ENCODE results near the gene FRMD8.

The FRMD8 gene

DNA sequence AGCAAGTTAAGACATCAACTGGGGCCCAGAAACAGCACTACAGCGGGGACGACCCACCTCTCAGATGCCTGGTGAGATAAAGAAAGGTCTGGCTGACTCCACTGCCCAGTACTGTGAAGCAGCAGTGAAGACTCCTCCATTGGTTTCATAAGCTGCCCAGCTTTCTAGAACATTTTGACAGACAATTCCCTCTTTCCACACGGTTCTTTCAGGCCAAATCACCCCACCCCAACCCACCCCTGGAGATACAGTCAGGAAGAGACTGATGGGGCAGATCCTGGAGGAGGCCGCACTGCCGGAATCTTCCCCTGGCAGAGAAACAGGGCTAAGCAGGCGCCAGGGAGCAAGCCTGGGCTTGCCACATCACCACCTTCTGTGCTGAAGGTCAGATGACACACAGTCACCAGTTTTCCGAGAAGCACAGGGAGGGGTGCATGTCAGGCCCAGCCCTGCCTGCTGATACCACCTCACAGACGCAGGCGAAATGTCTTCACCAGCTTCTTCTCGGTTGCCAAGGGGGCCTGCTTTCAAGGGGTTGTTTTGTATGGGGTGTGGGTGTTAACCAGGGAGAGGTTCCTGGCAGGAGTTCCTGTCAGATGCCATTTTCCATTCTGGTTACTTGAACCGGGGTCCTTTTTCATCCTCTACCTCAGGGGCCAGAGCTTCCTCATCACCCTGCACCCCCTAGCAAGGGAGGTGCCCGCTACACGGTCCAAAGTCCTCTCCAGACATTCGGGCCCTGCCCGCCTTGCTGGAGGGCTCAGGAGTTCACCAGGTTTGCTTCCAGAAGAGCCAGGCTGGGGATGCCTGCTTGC is 34.7 kb downstream of the FRMD8 start:
- Histone ChIP-seq H3K4me3 (peak overlapping the region; percentile 55 to 79 (median 74)), H3K27ac (peak overlapping the region; percentile 98 to 100 (median 100))

DNA sequence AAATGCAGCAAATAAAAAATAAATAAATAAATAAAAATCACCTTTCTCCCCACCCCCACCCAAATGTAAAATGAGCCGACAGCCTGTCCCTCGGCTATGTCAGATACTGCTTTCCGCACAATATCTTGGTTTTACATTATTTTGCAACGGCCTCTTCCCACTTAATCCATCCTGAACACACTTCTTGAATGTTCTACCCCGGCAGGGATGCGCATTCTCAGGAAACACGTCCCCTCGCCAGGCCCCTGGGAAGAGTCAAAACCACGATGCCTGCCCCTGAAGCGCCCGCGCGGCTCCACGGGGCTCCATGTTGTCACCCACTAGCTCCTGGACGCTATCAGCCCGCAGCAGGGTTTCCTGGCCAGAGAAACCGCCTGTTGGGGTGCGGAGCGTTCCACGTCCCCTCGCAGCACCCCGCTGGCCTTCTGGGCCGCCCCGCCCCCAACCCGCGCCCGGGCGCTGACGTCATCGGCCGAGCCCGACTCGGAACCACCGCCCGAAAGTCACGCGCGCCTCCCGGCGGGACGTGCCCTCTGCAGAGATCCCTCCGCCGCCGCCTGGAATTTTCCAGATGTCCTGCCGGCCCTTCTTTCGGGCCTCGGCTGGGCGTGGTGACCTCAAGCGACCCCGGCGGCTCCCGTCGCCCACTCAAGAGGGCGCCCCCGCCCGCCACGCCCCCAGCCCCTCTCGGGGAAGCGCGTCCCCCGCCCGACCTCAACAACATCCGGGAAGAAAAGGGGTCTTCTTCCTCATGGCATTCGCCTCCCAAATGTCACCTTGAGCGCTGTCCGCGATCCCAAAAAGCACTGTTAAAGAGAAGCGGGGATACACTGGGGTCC is 35.6 kb downstream of the FRMD8 start:
- Histone ChIP-seq H3K4me3 (peak overlapping the region; percentile 55 to 79 (median 74)), H3K27ac (peak overlapping the region; percentile 98 to 100 (median 100))

DNA sequence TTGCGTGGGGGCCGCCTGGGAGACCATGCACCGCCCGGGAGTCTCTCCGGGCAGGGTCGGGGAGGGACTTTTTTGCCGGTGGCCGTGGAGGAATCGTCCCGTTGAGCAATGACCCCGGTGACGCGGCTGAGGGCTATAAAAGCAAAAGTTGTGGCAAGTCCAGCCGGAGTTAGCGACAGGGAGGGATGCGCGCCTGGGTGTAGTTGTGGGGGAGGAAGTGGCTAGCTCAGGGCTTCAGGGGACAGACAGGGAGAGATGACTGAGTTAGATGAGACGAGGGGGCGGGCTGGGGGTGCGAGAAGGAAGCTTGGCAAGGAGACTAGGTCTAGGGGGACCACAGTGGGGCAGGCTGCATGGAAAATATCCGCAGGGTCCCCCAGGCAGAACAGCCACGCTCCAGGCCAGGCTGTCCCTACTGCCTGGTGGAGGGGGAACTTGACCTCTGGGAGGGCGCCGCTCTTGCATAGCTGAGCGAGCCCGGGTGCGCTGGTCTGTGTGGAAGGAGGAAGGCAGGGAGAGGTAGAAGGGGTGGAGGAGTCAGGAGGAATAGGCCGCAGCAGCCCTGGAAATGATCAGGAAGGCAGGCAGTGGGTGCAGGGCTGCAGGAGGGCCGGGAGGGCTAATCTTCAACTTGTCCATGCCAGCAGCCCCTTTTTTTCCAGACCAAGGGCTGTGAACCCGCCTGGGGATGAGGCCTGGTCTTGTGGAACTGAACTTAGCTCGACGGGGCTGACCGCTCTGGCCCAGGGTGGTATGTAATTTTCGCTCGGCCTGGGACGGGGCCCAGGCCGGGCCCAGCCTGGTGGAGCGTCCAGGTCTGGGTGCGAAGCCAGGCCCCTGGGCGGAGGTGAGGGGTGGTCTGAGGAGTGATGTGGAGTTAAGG is 36.4 kb downstream of the FRMD8 start, which contains the start of gene NEAT1:
TSS of gene NEAT1 (plus strand) at position 166 of the 883 bp plus-strand sequence.
- peak within 1 kb of the TSS; percentile 55 to 79 (median 74) for H3K4me3 ChIP-seq
- peak within 1 kb of the TSS; percentile 98 to 100 (median 100) for H3K27ac ChIP-seq

DNA sequence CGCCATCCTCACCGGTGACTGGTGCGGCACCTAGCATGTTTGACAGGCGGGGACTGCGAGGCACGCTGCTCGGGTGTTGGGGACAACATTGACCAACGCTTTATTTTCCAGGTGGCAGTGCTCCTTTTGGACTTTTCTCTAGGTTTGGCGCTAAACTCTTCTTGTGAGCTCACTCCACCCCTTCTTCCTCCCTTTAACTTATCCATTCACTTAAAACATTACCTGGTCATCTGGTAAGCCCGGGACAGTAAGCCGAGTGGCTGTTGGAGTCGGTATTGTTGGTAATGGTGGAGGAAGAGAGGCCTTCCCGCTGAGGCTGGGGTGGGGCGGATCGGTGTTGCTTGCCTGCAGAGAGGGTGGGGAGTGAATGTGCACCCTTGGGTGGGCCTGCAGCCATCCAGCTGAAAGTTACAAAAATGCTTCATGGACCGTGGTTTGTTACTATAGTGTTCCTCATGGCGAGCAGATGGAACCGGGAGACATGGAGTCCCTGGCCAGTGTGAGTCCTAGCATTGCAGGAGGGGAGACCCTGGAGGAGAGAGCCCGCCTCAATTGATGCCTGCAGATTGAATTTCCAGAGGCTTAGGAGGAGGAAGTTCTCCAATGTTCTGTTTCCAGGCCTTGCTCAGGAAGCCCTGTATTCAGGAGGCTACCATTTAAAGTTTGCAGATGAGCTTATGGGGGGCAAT is 37.2 kb downstream of the FRMD8 start:
- peak overlapping the region; percentile 98 to 100 (median 100) for H3K27ac ChIP-seq

DNA sequence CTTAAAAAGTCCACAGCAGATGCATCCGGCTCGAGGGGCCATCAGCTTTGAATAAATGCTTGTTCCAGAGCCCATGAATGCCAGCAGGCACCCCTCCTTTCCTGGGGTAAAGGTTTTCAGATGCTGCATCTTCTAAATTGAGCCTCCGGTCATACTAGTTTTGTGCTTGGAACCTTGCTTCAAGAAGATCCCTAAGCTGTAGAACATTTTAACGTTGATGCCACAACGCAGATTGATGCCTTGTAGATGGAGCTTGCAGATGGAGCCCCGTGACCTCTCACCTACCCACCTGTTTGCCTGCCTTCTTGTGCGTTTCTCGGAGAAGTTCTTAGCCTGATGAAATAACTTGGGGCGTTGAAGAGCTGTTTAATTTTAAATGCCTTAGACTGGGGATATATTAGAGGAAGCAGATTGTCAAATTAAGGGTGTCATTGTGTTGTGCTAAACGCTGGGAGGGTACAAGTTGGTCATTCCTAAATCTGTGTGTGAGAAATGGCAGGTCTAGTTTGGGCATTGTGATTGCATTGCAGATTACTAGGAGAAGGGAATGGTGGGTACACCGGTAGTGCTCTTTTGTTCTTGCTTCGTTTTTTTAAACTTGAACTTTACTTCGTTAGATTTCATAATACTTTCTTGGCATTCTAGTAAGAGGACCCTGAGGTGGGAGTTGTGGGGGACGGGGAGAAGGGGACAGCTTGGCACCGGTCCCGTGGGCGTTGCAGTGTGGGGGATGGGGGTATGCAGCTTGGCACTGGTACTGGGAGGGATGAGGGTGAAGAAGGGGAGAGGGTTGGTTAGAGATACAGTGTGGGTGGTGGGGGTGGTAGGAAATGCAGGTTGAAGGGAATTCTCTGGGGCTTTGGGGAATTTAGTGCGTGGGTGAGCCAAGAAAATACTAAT is 38.0 kb downstream of the FRMD8 start:
- peak overlapping the region; percentile 55 to 79 (median 74) for H3K4me3 ChIP-seq
- H3K27ac ChIP-seq: peak overlapping the region; percentile 98 to 100 (median 100)

More for the DNA sequence above, 37.2 kb downstream of the FRMD8 start:
- peak overlapping the region; percentile 55 to 79 (median 74) for H3K4me3 ChIP-seq

DNA sequence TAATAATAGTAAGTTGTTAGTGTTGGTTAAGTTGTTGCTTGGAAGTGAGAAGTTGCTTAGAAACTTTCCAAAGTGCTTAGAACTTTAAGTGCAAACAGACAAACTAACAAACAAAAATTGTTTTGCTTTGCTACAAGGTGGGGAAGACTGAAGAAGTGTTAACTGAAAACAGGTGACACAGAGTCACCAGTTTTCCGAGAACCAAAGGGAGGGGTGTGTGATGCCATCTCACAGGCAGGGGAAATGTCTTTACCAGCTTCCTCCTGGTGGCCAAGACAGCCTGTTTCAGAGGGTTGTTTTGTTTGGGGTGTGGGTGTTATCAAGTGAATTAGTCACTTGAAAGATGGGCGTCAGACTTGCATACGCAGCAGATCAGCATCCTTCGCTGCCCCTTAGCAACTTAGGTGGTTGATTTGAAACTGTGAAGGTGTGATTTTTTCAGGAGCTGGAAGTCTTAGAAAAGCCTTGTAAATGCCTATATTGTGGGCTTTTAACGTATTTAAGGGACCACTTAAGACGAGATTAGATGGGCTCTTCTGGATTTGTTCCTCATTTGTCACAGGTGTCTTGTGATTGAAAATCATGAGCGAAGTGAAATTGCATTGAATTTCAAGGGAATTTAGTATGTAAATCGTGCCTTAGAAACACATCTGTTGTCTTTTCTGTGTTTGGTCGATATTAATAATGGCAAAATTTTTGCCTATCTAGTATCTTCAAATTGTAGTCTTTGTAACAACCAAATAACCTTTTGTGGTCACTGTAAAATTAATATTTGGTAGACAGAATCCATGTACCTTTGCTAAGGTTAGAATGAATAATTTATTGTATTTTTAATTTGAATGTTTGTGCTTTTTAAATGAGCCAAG is 38.9 kb downstream of the FRMD8 start:
- H3K4me3 ChIP-seq: peak overlapping the region; percentile 55 to 79 (median 74)

DNA sequence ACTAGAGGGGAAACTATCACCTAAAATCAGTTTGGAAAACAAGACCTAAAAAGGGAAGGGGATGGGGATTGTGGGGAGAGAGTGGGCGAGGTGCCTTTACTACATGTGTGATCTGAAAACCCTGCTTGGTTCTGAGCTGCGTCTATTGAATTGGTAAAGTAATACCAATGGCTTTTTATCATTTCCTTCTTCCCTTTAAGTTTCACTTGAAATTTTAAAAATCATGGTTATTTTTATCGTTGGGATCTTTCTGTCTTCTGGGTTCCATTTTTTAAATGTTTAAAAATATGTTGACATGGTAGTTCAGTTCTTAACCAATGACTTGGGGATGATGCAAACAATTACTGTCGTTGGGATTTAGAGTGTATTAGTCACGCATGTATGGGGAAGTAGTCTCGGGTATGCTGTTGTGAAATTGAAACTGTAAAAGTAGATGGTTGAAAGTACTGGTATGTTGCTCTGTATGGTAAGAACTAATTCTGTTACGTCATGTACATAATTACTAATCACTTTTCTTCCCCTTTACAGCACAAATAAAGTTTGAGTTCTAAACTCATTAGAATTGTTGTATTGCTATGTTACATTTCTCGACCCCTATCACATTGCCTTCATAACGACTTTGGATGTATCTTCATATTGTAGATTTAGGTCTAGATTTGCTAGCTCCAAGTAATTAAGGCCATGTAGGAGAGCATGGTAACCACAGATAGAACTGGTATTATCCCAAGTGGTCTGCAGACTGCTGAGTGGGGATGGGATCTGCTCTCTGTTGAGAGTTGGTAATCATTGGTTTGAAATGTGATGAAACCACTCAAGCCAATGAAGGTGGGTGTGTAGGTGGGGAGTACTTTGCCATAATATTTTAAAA is 39.8 kb downstream of the FRMD8 start:
- peak overlapping the region; percentile 98 to 100 (median 100) for H3K27ac ChIP-seq
- peak overlapping the region; percentile 55 to 79 (median 74) for H3K4me3 ChIP-seq

More for the DNA sequence above, 38.9 kb downstream of the FRMD8 start:
- H3K27ac ChIP-seq: peak overlapping the region; percentile 98 to 100 (median 100)

DNA sequence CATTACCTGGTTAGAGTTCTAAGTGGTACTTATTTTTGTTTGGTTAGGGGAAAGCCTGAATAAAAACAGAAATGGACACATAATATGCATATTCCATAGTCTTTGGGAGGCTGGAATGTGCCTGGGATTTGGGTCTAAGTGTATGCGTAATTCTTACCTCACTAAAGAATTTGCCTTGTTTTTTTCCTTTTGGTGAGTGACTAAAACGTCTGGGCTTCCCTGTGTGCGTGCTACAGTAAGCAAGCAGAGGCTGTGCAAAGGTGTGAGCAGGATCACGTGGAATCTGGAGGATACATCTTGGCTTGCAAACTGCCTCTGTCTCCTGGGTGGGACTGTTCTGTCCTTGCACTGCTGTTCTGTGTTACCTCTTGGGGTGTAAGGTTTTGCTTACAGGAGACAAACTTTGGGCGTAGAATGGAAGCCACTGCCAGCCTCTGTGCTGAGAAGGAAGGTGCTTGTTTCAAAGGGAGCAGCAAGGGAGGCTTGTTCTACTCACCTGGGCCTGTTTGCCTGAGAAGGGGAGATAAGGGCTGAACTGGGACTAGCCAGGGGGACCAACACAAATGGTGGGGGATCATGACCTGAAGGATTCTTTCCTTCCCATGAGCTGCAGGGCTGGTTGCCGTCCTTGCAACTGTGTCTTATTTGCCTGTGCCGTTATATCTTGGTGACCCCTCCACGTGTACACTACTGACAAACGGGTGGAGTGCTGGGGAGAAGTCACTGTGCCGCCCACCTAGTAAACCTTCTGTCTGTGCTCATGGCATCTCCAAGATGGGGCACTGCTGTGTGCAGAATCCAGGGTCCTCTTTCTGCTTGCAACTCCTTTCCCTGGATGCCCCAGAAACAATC is 40.6 kb downstream of the FRMD8 start:
- peak overlapping the region; percentile 55 to 79 (median 74) for H3K4me3 ChIP-seq
- peak overlapping the region; percentile 56 to 100 (median 100) for H3K27ac ChIP-seq

DNA sequence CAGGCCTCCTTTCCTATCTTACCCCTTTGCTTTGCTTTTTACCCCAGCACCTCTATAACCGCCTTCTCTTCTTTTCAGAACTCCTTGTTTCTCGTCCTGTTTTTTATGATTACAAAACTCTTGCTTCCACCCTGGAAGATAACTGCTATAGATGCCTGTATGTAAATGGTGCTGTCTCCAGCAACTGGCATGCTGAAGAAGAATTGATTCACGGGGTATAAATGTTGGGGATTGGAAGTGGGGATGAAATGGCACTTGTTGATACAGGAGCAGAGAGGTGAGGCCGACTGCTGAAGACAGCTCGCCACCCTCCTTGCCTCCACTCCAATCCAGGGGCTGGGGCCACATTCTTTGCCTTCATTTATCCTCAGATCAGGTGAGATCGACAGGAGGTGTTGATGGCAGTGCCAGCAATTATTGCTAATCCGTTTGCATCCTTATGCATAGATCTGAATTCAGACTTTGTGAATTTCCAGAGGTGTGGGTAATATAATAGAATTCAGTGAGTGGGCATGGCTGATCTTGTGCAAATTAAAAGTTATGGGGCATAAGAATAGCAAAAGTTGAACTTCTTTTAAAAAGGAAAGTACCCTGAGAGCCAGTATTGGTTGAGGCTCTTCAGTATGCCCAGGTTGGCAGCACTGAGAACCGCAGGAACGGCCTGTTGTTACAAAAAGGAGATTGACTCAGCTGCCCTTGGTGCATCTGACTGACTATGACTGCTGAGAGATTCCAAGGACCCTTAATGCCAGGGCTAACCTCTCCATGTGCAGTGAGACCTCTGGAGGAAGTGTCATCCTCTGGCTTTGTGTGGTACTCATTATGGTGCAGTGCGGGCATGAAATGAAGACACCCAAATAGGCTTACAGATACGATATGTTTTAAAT is 41.5 kb downstream of the FRMD8 start:
- Histone ChIP-seq H3K27ac (peak overlapping the region in 20 of 21 experiments; percentile 40 to 100 (median 100)), H3K4me3 (peak overlapping the region; percentile 55 to 79 (median 74))

DNA sequence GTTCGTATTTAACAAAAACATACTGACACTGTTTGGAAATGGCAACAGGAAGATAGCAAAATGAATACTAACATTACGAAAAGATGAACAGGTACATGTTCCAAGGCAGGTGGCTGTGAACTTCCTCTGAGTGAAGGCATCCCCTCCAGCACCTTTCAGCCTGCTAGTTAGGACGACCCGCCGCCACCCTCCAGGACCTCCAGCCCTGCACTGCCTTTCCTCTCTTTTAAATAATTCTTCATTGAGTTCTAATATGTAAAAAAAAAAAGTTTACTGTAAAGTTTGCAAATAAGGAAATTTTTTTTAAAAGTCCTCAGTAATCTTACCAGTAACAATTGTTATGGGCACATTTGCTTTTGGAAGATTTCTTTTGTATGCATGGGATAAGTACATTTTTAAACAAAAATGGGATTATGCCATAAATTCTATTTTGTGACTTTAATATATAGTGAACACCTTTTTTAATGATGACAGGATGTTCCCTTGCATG is 42.2 kb downstream of the FRMD8 start:
- Histone ChIP-seq H3K4me3 (peak overlapping the region; percentile 55 to 79 (median 74)), H3K27ac (peak overlapping the region in 19 of 21 experiments; percentile 40 to 100 (median 100))

DNA sequence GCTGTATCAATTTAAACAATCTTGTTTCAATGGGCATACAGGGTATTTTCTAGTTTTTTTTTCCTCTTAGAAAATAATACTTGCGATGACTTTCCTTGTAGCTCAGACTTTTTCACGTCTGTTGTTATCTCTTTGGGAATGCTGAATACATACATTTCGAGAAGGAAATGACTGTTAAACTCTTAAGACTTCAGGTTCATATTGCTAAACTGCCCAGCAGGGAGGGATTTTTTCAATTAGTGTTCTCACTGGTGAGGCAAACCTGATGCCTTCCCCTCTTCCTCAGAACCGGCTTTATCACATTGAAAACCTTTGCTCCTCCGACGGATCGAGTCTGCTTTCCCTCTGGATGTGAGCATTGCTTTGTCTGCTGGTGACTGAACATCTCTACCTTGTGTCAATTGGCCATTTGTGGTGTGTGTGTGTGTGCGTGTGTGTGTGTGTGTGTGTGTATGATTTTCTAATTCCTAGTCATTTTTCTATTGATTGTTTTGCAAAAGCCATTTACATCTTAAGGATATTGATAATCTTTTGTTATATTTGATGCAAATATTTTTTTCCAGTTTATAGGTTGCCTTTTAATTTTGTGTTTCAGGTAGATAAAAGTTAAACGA is 42.7 kb downstream of the FRMD8 start:
- H3K27ac ChIP-seq: peak overlapping the region in 20 of 21 experiments; percentile 40 to 100 (median 100)
- peak overlapping the region in 5 of 7 experiments; percentile 5 to 79 (median 74) for H3K4me3 ChIP-seq

DNA sequence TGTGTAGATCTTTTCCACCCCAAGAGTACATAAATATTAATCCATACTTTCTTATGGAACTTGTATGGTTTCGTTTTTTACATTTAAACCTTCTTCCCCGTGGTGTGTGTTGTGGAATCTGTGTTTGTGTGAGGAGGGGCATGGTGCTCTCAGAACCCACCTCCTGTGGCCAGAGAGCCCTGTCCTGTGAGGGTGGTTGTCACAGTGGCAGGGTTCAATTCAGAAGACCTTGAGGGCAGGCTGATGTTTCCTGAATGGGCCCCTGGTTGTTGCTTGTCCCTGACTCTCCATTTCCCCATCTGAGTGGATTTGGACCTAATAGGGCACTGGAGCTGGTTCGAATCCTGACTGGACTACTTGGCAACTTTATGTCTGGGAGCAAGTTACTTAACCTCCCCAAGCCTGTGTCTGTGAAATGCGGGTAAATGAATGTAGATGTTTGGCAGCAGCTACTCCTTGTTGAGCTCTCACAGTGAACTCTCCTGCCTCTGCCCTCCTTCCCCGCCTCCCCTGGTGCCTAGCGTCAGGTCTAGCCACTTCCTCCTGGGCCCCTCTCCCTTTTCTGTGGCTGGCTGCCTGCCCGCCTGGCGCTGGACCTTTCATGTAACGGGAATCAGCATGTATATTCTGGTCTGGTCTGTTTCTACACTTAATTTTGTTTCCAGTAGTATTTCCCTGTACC is 43.4 kb downstream of the FRMD8 start:
- Histone ChIP-seq H3K4me3 (peak overlapping the region in 6 of 7 experiments; percentile 4 to 76 (median 40)), H3K27ac (peak overlapping the region in 20 of 21 experiments; percentile 24 to 100 (median 100))
